Panc1 (cell line): ENCODE results near the gene SORD. TPM values are rescaled to one million over a fixed set of nuclear protein-coding genes. Genes with fewer than 3 reads are reported as not detected.

Experiments used
- ATAC-seq: fragments of 200-7000 bp; cut with Tn5 transposase; 2 replicates; pipeline ENCODE4 v1.9.1; 2020; ENCODE audit warnings: mild to moderate bottlenecking, moderate library complexity
- BruUV-seq: library from RNA; stranded (reverse); fragments of 400-500 nt; replicated peaks from 2 replicates; lab custom pipeline; 2021; lab: Mats Ljungman, UMichigan
- CTCF ChIA-PET: fragments of 300-600 bp; sonication (Branson Sonifier 250); formaldehyde crosslinking; loops from one replicate; lab custom pipeline; 2022; ENCODE audit warnings: antibody characterized with exemption; lab: Charles Lee
- POLR2A ChIA-PET: fragments of 300-600 bp; sonication (Branson Sonifier 250); formaldehyde crosslinking; loops from one replicate; lab custom pipeline; 2022; ENCODE audit warnings: antibody characterized with exemption; lab: Charles Lee
- DNase-seq: peaks from one replicate; pipeline ENCODE4 v3.0.0-alpha.2; 2010; ENCODE audit warnings: low read depth, low spot score
- H3K27ac ChIP-seq: 2 replicates; pipeline ENCODE4 v1.5.1; 2011; ENCODE audit warnings: mild to moderate bottlenecking, low read length, inconsistent platforms
- H3K27me3 ChIP-seq: fragments of 200-500 bp; sonication (Bioruptor generic); 2 replicates; pipeline ENCODE4 v1.6.0; 2014; ENCODE audit warnings: low read length, inconsistent platforms; ENCODE audit not compliant: control insufficient read depth, insufficient read depth
- H3K36me3 ChIP-seq: fragments of 200-500 bp; sonication (Bioruptor generic); 2 replicates; pipeline ENCODE4 v1.5.1; 2014; ENCODE audit warnings: inconsistent platforms, mild to moderate bottlenecking, low read length, moderate library complexity; ENCODE audit not compliant: control insufficient read depth, insufficient read depth
- H3K4me1 ChIP-seq: 2 replicates; pipeline ENCODE4 v1.5.1; 2011; ENCODE audit warnings: inconsistent platforms, mild to moderate bottlenecking, low read length, moderate library complexity; ENCODE audit not compliant: control insufficient read depth, insufficient read depth
- H3K4me3 ChIP-seq, 2 experiments: 2 replicates each; pipeline ENCODE4 v1.5.1; 2011 to 2012; ENCODE audit warnings: low read depth in 2 of 2, low read length in 2 of 2, mild to moderate bottlenecking in 2 of 2, inconsistent platforms in 1 of 2, moderate library complexity in 1 of 2
- H3K9me3 ChIP-seq: fragments of 200-500 bp; sonication (Bioruptor generic); 2 replicates; pipeline ENCODE4 v1.5.1; 2014; ENCODE audit warnings: low read depth, mild to moderate bottlenecking, inconsistent platforms, low read length, moderate library complexity; ENCODE audit not compliant: control insufficient read depth, insufficient read depth
- POLR2AphosphoS5 ChIP-seq: IDR thresholded peaks from 2 replicates; pipeline ENCODE4 v1.6.1; 2012; ENCODE audit warnings: mild to moderate bottlenecking, low read depth, low read length, moderate library complexity
- SIN3A ChIP-seq: IDR thresholded peaks from 2 replicates; pipeline ENCODE4 v1.6.1; 2012; ENCODE audit warnings: low read depth, mild to moderate bottlenecking, low read length, moderate library complexity, borderline replicate concordance; ENCODE audit not compliant: insufficient read depth
- TCF7L2 ChIP-seq: IDR thresholded peaks from 2 replicates; pipeline ENCODE4 v1.6.1; 2011; ENCODE audit warnings: mild to moderate bottlenecking, low read depth, low read length, inconsistent platforms
- in situ Hi-C: cut with HindIII; loops from 2 replicates; pipeline ENCODE4 v1.10.0; 2016; ENCODE audit warnings: low sequenced_read_pairs, low pct_unique_long_range_greater_than_20kb
- intact Hi-C: fragments of 100-400 bp; cut with micrococcal nuclease; formaldehyde crosslinking; loops from one replicate; pipeline ENCODE4 v1.10.0; 2022; ENCODE audit not compliant: unreplicated experiment
- total RNA-seq: library from RNA; stranded (reverse); gene quantifications from one replicate; pipeline ENCODE4 v1.2.1, GENCODE V29; 2021; ENCODE audit not compliant: unreplicated experiment
- TF ChIP-seq, protein P1 (sequence below): fragments of 450-650 bp; IDR thresholded peaks from 2 replicates; pipeline ENCODE4 v1.5.1; 2017; ENCODE audit warnings: mild to moderate bottlenecking
- TF ChIP-seq, protein P2 (sequence below), 2 experiments: IDR thresholded peaks; 2 replicates each; pipeline ENCODE4 v1.6.1; 2011 to 2012; ENCODE audit warnings: low read depth in 2 of 2, control low read depth in 1 of 2, low read length in 1 of 2, mild to moderate bottlenecking in 1 of 2, moderate library complexity in 1 of 2; ENCODE audit not compliant: insufficient read depth in 1 of 2

SORD gene
- total RNA-seq, 1 experiment from 2014 or later = 34.0 TPM

- ATAC-seq = 0 out of 2 replicates have a peak, but pooled peaks have one; percentile 9
- TF ChIP-seq, protein P1, sequence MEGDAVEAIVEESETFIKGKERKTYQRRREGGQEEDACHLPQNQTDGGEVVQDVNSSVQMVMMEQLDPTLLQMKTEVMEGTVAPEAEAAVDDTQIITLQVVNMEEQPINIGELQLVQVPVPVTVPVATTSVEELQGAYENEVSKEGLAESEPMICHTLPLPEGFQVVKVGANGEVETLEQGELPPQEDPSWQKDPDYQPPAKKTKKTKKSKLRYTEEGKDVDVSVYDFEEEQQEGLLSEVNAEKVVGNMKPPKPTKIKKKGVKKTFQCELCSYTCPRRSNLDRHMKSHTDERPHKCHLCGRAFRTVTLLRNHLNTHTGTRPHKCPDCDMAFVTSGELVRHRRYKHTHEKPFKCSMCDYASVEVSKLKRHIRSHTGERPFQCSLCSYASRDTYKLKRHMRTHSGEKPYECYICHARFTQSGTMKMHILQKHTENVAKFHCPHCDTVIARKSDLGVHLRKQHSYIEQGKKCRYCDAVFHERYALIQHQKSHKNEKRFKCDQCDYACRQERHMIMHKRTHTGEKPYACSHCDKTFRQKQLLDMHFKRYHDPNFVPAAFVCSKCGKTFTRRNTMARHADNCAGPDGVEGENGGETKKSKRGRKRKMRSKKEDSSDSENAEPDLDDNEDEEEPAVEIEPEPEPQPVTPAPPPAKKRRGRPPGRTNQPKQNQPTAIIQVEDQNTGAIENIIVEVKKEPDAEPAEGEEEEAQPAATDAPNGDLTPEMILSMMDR = no peak
- TF ChIP-seq POLR2AphosphoS5 (no peak), SIN3A (no peak), TCF7L2 (no peak)
- TF ChIP-seq, protein P2, sequence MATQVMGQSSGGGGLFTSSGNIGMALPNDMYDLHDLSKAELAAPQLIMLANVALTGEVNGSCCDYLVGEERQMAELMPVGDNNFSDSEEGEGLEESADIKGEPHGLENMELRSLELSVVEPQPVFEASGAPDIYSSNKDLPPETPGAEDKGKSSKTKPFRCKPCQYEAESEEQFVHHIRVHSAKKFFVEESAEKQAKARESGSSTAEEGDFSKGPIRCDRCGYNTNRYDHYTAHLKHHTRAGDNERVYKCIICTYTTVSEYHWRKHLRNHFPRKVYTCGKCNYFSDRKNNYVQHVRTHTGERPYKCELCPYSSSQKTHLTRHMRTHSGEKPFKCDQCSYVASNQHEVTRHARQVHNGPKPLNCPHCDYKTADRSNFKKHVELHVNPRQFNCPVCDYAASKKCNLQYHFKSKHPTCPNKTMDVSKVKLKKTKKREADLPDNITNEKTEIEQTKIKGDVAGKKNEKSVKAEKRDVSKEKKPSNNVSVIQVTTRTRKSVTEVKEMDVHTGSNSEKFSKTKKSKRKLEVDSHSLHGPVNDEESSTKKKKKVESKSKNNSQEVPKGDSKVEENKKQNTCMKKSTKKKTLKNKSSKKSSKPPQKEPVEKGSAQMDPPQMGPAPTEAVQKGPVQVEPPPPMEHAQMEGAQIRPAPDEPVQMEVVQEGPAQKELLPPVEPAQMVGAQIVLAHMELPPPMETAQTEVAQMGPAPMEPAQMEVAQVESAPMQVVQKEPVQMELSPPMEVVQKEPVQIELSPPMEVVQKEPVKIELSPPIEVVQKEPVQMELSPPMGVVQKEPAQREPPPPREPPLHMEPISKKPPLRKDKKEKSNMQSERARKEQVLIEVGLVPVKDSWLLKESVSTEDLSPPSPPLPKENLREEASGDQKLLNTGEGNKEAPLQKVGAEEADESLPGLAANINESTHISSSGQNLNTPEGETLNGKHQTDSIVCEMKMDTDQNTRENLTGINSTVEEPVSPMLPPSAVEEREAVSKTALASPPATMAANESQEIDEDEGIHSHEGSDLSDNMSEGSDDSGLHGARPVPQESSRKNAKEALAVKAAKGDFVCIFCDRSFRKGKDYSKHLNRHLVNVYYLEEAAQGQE (IDR thresholded peaks at IDR 0.05; ENCODE audit: insufficient read depth in 1 of 2, low read depth in 2 of 2, low read length in 1 of 2) = no peak
- in situ Hi-C loops (no loop called here), intact Hi-C loops (no loop called here)
- H3K27ac ChIP-seq = no peak overlapping the region
- ChIA-PET CTCF (no interaction called here), POLR2A (no interaction called here)
- no peak overlapping the region for H3K4me3 ChIP-seq
- BruUV-seq = no TSS peak
- H3K36me3 ChIP-seq = no peaks in the 10 kb centered on the region
- H3K9me3 ChIP-seq = no peaks in the 10 kb centered on the region
- H3K4me1 ChIP-seq = no peaks in the 10 kb centered on the region
- DNase-seq = no peak
- peaks cover 9% of the 10 kb centered on the region for H3K27me3 ChIP-seq
These were observed 70.8 kb downstream of the SORD start for GRCh38 chr15:45093622-45094357.

DNA sequence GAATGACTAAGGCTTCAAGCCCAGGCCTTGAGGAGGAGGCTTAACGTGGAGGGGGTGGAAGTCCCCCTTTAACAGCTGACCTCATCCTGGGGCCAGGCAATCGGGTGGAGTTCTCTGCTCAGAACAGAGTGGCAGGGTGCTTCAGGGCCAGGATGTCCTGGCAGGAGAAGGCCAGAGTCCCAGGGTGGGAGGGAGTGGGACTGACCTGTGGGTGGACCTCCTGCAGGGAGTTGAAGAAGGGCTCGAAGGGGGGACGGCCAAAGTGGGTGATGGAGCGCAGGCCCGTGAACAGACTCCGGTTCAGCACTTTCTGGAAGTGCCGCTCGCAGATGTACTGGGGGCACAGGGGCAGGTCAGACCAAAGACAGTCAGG, 71.3 kb downstream of the SORD start:
- H3K27me3 ChIP-seq = peaks cover 9% of the 10 kb centered on the region
- BruUV-seq = no TSS peak
- no peaks in the 10 kb centered on the region for H3K9me3 ChIP-seq
- DNase-seq (no peak), ATAC-seq (0 out of 2 replicates have a peak, but pooled peaks have one; percentile 24)
- in situ Hi-C loops (no loop called here), intact Hi-C loops (no loop called here)
- H3K4me1 ChIP-seq = no peaks in the 10 kb centered on the region
- TF ChIP-seq, protein P1 = no peak
- TF ChIP-seq SIN3A (no peak), TCF7L2 (no peak), POLR2AphosphoS5 (no peak)
- TF ChIP-seq, protein P2 (IDR thresholded peaks at IDR 0.05; ENCODE audit: insufficient read depth in 1 of 2, low read depth in 2 of 2, low read length in 1 of 2) = no peak
- no peak overlapping the region for H3K4me3 ChIP-seq
- no peak overlapping the region for H3K27ac ChIP-seq
- POLR2A ChIA-PET = no interaction called here
- CTCF ChIA-PET = no interaction called here
- H3K36me3 ChIP-seq = no peaks in the 10 kb centered on the region
